GM12891 (cell line): ENCODE measurements around the gene SRL.

ENCODE experiments used
- POLR2A ChIP-seq: IDR thresholded peaks from 2 replicates; pipeline ENCODE4 v1.6.1; 2011; ENCODE audit warnings: low read depth, low read length, control low read depth
- POLR2AphosphoS5 ChIP-seq: IDR thresholded peaks from 2 replicates; pipeline ENCODE4 v1.6.1; 2011; ENCODE audit warnings: low read depth, low read length, control low read depth
- SPI1 ChIP-seq: IDR thresholded peaks from 2 replicates; pipeline ENCODE4 v1.6.1; 2011; ENCODE audit warnings: low read depth, low read length, control low read depth
- TAF1 ChIP-seq: IDR thresholded peaks from 2 replicates; pipeline ENCODE4 v1.6.1; 2011; ENCODE audit warnings: low read depth, low read length, control low read depth

- no peak for TF ChIP-seq TAF1
- no peak for TF ChIP-seq POLR2A
- no peak for TF ChIP-seq POLR2AphosphoS5
- no peak for TF ChIP-seq SPI1
These were observed 43.1 kb downstream of the SRL start for GRCh38 chr16:4198816-4199215.
